Muscle layer of colon (tissue), 2 donors: ENCODE data around the gene MECP2.

ENCODE experiments used
- H3K27ac ChIP-seq: one replicate; pipeline ENCODE4 v1.7.0; 2013; ENCODE audit warnings: low read depth, mild to moderate bottlenecking, low read length, moderate library complexity
- H3K27me3 ChIP-seq, 2 donors: one replicate each; pipeline ENCODE4 v1.7.0; 2013; ENCODE audit warnings: low read length in 2 of 2, mild to moderate bottlenecking in 2 of 2; ENCODE audit not compliant: insufficient read depth in 2 of 2, control insufficient read depth in 1 of 2
- H3K36me3 ChIP-seq: one replicate; pipeline ENCODE4 v1.7.0; 2013; ENCODE audit warnings: mild to moderate bottlenecking, low read length; ENCODE audit not compliant: insufficient read depth
- H3K4me1 ChIP-seq: one replicate; pipeline ENCODE4 v1.7.0; 2013; ENCODE audit warnings: mild to moderate bottlenecking, low read length; ENCODE audit not compliant: insufficient read depth
- H3K4me3 ChIP-seq, 2 donors: one replicate each; pipeline ENCODE4 v1.7.0; 2013; ENCODE audit warnings: low read length in 2 of 2, low read depth in 1 of 2, mild to moderate bottlenecking in 1 of 2, moderate library complexity in 1 of 2
- H3K9ac ChIP-seq: one replicate; pipeline ENCODE4 v1.7.0; 2013; ENCODE audit warnings: low read length
- H3K9me3 ChIP-seq: one replicate; pipeline ENCODE4 v1.7.0; 2013; ENCODE audit warnings: mild to moderate bottlenecking, low read length
- donor health status: abdominal sarcoma.
- donor health status: Adenocarcinoma of cecum.

The MECP2 gene

GRCh38 chrX:154126101-154126500 is 28.6 kb upstream of the MECP2 start:
- H3K27ac ChIP-seq: no peak overlapping the region
- H3K4me3 ChIP-seq: no peak overlapping the region
- no peak overlapping the region for H3K9ac ChIP-seq
- H3K27me3 ChIP-seq: peaks cover 0 to 5% of the 10 kb centered on the region in 2 donors
- H3K9me3 ChIP-seq: no peaks in the 10 kb centered on the region
- H3K4me1 ChIP-seq: no peaks in the 10 kb centered on the region
- no peaks in the 10 kb centered on the region for H3K36me3 ChIP-seq

GRCh38 chrX:154125391-154126040 is 28.0 kb upstream of the MECP2 start:
- Histone ChIP-seq H3K4me3 (no peak overlapping the region), H3K27me3 (peaks cover 0 to 5% of the 10 kb centered on the region in 2 donors), H3K36me3 (no peaks in the 10 kb centered on the region), H3K9ac (no peak overlapping the region), H3K27ac (no peak overlapping the region), H3K9me3 (no peaks in the 10 kb centered on the region), H3K4me1 (no peaks in the 10 kb centered on the region)

- Histone ChIP-seq H3K36me3 (no peaks in the 10 kb centered on the region), H3K9me3 (no peaks in the 10 kb centered on the region), H3K27ac (no peak overlapping the region), H3K27me3 (peaks cover 0 to 5% of the 10 kb centered on the region in 2 donors), H3K4me3 (no peak overlapping the region), H3K4me1 (no peaks in the 10 kb centered on the region), H3K9ac (no peak overlapping the region)
Measured at GRCh38 chrX:154123241-154124219, 26.0 kb upstream of the MECP2 start.

DNA sequence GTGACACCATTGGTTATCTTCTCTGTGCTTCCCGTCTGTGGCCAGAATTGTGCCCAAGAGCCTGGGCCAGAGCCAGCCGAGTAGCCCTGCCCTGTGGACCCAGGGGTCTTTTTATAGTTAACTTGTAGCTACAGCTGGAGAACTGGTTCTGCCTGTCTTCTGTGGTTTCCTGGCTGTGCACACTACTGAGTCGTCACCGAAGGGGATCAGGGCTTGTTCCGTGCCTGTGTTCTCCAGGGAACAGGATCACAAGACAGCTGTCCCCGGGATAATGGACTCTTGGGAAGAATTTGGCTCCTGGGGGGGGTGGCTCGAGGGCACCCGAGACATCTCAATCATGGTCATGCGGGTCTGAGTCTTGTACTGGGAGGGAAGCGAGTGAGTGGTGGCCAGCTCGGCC is 24.4 kb upstream of the MECP2 start:
- Histone ChIP-seq H3K4me3 (no peak overlapping the region), H3K4me1 (no peaks in the 10 kb centered on the region), H3K27ac (no peak overlapping the region), H3K36me3 (no peaks in the 10 kb centered on the region), H3K9ac (no peak overlapping the region), H3K27me3 (peaks cover 0 to 5% of the 10 kb centered on the region in 2 donors), H3K9me3 (no peaks in the 10 kb centered on the region)

DNA sequence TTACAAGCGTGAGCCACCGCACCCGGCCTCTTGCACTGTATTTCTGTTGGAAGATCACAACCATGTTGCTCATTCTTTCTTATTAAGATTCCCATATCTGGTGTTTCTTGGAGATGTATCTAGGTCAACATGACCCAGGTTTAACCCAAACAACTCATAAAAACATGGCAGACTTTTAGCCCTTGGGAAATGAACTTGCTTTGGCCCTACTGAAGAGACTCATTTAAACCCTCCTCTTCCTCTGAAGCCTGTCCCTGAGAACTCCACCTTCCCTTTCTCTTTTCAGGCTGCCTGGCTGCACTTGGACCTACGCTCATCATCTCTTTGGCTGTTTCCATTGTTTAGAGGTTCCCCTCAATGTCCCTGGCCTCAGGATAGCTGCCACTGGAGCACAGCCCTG is 23.7 kb upstream of the MECP2 start:
- Histone ChIP-seq H3K9ac (no peak overlapping the region), H3K27ac (no peak overlapping the region), H3K4me3 (no peak overlapping the region), H3K27me3 (peaks cover 0 to 5% of the 10 kb centered on the region in 2 donors), H3K36me3 (no peaks in the 10 kb centered on the region), H3K4me1 (no peaks in the 10 kb centered on the region), H3K9me3 (no peaks in the 10 kb centered on the region)

GRCh38 chrX:154120567-154120966 is 23.1 kb upstream of the MECP2 start:
- H3K9ac ChIP-seq: no peak overlapping the region
- H3K27me3 ChIP-seq: peaks cover 0 to 5% of the 10 kb centered on the region in 2 donors
- no peak overlapping the region for H3K4me3 ChIP-seq
- H3K27ac ChIP-seq: no peak overlapping the region
- H3K36me3 ChIP-seq: no peaks in the 10 kb centered on the region
- H3K9me3 ChIP-seq: no peaks in the 10 kb centered on the region
- H3K4me1 ChIP-seq: no peaks in the 10 kb centered on the region

DNA sequence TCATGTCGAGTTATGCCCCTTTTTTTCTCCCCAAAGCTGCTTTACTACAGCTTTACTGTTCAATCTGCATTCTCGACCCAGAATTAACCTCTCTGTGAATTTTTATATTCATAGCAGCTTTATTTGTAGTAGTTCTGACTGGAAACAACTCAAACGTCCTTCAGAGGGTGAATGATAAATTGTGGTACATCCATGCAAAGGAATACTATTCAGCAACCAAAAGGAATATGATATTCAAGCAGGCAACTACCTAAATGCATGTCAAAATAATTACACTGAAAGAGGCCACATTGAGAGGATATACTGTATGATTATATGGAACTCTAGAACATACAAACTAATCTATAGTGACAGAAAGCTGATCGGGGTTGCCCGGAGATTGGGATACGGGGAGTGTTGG is 20.0 kb upstream of the MECP2 start:
- Histone ChIP-seq H3K4me3 (no peak overlapping the region), H3K4me1 (no peaks in the 10 kb centered on the region), H3K9me3 (no peaks in the 10 kb centered on the region), H3K9ac (no peak overlapping the region), H3K36me3 (no peaks in the 10 kb centered on the region), H3K27ac (no peak overlapping the region), H3K27me3 (no peaks in the 10 kb centered on the region)

DNA sequence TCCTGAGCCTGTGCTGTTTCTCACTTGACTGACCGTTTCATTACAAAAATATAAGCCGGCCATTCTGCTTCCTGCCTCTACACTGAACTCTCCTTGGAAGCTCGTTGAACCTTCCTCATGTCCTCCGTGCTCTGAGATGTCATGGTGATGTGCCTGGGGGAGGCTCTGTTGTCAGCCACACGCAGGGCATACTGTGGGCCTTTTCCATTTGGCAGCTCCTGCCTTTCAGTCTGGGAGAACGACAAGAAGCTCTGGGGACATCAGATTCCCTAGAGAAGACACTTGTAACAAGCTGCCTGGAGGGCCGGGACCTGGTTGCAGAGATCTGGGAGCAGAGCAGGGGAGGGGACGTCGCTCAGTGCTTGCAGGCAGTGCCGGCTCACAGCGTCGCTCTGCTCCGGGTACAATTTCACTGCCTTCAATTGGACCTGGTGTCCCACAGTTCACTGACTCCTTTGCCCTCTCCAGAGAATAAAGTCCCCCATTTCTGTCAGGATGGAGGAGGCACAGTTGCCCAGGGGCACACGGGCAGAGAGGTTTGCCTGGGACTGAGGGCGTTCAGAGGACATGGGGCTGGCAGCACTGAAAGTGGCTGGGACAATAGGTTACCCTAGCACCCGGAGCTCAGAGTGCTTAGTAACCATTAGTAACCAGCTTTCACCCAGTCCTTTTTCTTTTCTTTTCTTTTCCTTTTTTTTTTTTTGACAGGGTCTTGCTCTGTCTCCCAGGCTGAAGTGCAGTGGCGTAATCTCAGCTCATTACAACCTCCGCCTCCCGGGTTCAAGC is 19.1 kb upstream of the MECP2 start:
- Histone ChIP-seq H3K4me3 (no peak overlapping the region), H3K27ac (no peak overlapping the region), H3K36me3 (no peaks in the 10 kb centered on the region), H3K9me3 (no peaks in the 10 kb centered on the region), H3K4me1 (no peaks in the 10 kb centered on the region), H3K27me3 (no peaks in the 10 kb centered on the region), H3K9ac (no peak overlapping the region)

GRCh38 chrX:154115750-154116149 is 18.2 kb upstream of the MECP2 start:
- no peaks in the 10 kb centered on the region for H3K36me3 ChIP-seq
- H3K9me3 ChIP-seq: no peaks in the 10 kb centered on the region
- no peaks in the 10 kb centered on the region for H3K27me3 ChIP-seq
- no peak overlapping the region for H3K9ac ChIP-seq
- no peaks in the 10 kb centered on the region for H3K4me1 ChIP-seq
- H3K4me3 ChIP-seq: no peak overlapping the region
- no peak overlapping the region for H3K27ac ChIP-seq

- H3K4me3 ChIP-seq: no peak overlapping the region
- H3K9ac ChIP-seq: no peak overlapping the region
- no peaks in the 10 kb centered on the region for H3K9me3 ChIP-seq
- H3K27ac ChIP-seq: no peak overlapping the region
- H3K4me1 ChIP-seq: no peaks in the 10 kb centered on the region
- H3K36me3 ChIP-seq: no peaks in the 10 kb centered on the region
- H3K27me3 ChIP-seq: no peaks in the 10 kb centered on the region
Measured at GRCh38 chrX:154115071-154115470, 17.6 kb upstream of the MECP2 start.

DNA sequence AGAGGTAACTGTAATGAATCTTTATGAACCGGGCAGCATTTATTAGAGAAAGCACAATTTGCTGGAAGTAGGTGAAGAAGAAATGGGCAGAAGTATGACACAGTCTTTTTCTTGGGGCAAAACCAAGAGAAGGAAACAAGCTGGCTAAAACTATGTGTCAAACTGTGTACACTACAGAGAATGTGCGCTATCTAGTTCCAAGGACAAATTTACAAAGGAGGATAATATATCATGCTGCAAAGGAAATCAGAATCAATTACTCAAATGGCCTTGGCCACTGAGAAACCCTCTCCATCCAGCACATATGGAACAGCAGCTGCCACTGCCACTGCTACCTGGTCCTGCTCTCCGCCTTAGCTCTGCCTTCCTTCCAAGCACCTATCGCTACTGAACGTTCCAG is 17.1 kb upstream of the MECP2 start:
- H3K4me1 ChIP-seq: no peaks in the 10 kb centered on the region
- H3K9me3 ChIP-seq: no peaks in the 10 kb centered on the region
- H3K27me3 ChIP-seq: no peaks in the 10 kb centered on the region
- H3K9ac ChIP-seq: no peak overlapping the region
- no peaks in the 10 kb centered on the region for H3K36me3 ChIP-seq
- H3K27ac ChIP-seq: no peak overlapping the region
- no peak overlapping the region for H3K4me3 ChIP-seq
